Measurements from ENCODE around the gene RSPH1. TPM values are rescaled to one million over a fixed set of nuclear protein-coding genes. Genes with fewer than 3 reads are reported as not detected.

The RSPH1 gene
- total RNA-seq, 4 donors from 2014 or later = 0.99 to 1.9 (median 1.9) TPM; not detected in 1

GRCh38 chr21:42507418-42507817 is 11.4 kb upstream of the RSPH1 start:
- ATAC-seq = no peak
- WGBS, 2 donors (ENCODE audit: low coverage in 1 of 2) = 79 to 92% methylated on average over 2 to 4 of the region's 4 CpGs
- H3K27ac ChIP-seq = no peak overlapping the region
- H3K27me3 ChIP-seq = no peaks in the 10 kb centered on the region
- TF ChIP-seq EP300 (IDR thresholded peaks at IDR 0.05) = no peak
- no peak for TF ChIP-seq POLR2A (IDR thresholded peaks at IDR 0.05)
- no peak for TF ChIP-seq CTCF (IDR thresholded peaks at IDR 0.05)
- no peak for TF ChIP-seq POLR2AphosphoS5 (IDR thresholded peaks at IDR 0.05)
- H3K4me3 ChIP-seq = no peak overlapping the region
- no peaks in the 10 kb centered on the region for H3K4me1 ChIP-seq
- H3K36me3 ChIP-seq = no peaks in the 10 kb centered on the region
- no peaks in the 10 kb centered on the region for H3K9me3 ChIP-seq

- no peak for ATAC-seq
- 76 to 77% methylated on average over 3 of the region's 3 CpGs for WGBS, 2 donors (ENCODE audit: low coverage in 1 of 2)
Observed at GRCh38 chr21:42505090-42505726, 9.2 kb upstream of the RSPH1 start.

GRCh38 chr21:42503711-42504110 is 7.7 kb upstream of the RSPH1 start:
- Histone ChIP-seq H3K27me3 (no peaks in the 10 kb centered on the region), H3K4me3 (no peak overlapping the region), H3K27ac (no peak overlapping the region), H3K9me3 (no peaks in the 10 kb centered on the region), H3K4me1 (no peaks in the 10 kb centered on the region), H3K36me3 (no peaks in the 10 kb centered on the region)
- TF ChIP-seq POLR2AphosphoS5 (IDR thresholded peaks at IDR 0.05) (no peak), POLR2A (IDR thresholded peaks at IDR 0.05) (no peak), CTCF (IDR thresholded peaks at IDR 0.05) (no peak), EP300 (IDR thresholded peaks at IDR 0.05) (no peak)
- WGBS, 2 donors (ENCODE audit: low coverage in 1 of 2) = 96% methylated on average over 4 of the region's 4 CpGs; no CpG with 5 or more reads in 1 of the 2 donors
- no peak for ATAC-seq

More at GRCh38 chr21:42505090-42505726, 9.2 kb upstream of the RSPH1 start:
- Histone ChIP-seq H3K4me3 (no peak overlapping the region), H3K4me1 (no peaks in the 10 kb centered on the region), H3K27ac (no peak overlapping the region), H3K27me3 (no peaks in the 10 kb centered on the region), H3K9me3 (no peaks in the 10 kb centered on the region), H3K36me3 (no peaks in the 10 kb centered on the region)
- TF ChIP-seq CTCF (IDR thresholded peaks at IDR 0.05) (no peak), EP300 (IDR thresholded peaks at IDR 0.05) (no peak), POLR2A (IDR thresholded peaks at IDR 0.05) (no peak), POLR2AphosphoS5 (IDR thresholded peaks at IDR 0.05) (no peak)

GRCh38 chr21:42500736-42501135 is 4.7 kb upstream of the RSPH1 start:
- Histone ChIP-seq H3K27ac (no peak overlapping the region), H3K27me3 (no peaks in the 10 kb centered on the region), H3K9me3 (no peaks in the 10 kb centered on the region), H3K4me1 (peaks cover 0 to 10% (median 0%) of the 10 kb centered on the region in 3 donors), H3K4me3 (no peak overlapping the region), H3K36me3 (no peaks in the 10 kb centered on the region)
- no peak for TF ChIP-seq EP300 (IDR thresholded peaks at IDR 0.05)
- TF ChIP-seq CTCF (IDR thresholded peaks at IDR 0.05) = no peak
- no peak for TF ChIP-seq POLR2A (IDR thresholded peaks at IDR 0.05)
- no peak for TF ChIP-seq POLR2AphosphoS5 (IDR thresholded peaks at IDR 0.05)
- ATAC-seq = no peak
- WGBS, 2 donors (ENCODE audit: low coverage in 1 of 2) = 59 to 81% methylated on average over 5 of the region's 5 CpGs

GRCh38 chr21:42500225-42500624 is 4.2 kb upstream of the RSPH1 start:
- Histone ChIP-seq H3K4me1 (peaks cover 0 to 15% (median 0%) of the 10 kb centered on the region in 3 donors), H3K36me3 (no peaks in the 10 kb centered on the region), H3K9me3 (no peaks in the 10 kb centered on the region), H3K27me3 (no peaks in the 10 kb centered on the region), H3K4me3 (no peak overlapping the region), H3K27ac (no peak overlapping the region)
- 86 to 95% methylated on average over 4 of the region's 4 CpGs for WGBS, 2 donors (ENCODE audit: low coverage in 1 of 2)
- TF ChIP-seq POLR2AphosphoS5 (IDR thresholded peaks at IDR 0.05) (no peak), EP300 (IDR thresholded peaks at IDR 0.05) (no peak), CTCF (IDR thresholded peaks at IDR 0.05) (no peak), POLR2A (IDR thresholded peaks at IDR 0.05) (no peak)
- no peak for ATAC-seq

All from gastroesophageal sphincter (tissue), 4 donors.